GM18505 (cell line): Measurements from ENCODE around the gene AZGP1.
"Not testable (repeated sequence)": the region's sequence is repeated elsewhere in the genome, so short reads cannot be mapped to it uniquely, and the experiment has no call there.

Source experiments
- ATAC-seq: cut with Tn5 transposase; IDR thresholded peaks from one replicate; pipeline ENCODE4 v1.9.1; 2021; ENCODE audit not compliant: unreplicated experiment
- POLR2A ChIP-seq: IDR thresholded peaks from 4 replicates; pipeline ENCODE4 v1.6.1; 2011; ENCODE audit warnings: borderline replicate concordance; ENCODE audit not compliant: insufficient read depth, insufficient read length; ENCODE audit errors: extremely low read depth

AZGP1 gene

DNA sequence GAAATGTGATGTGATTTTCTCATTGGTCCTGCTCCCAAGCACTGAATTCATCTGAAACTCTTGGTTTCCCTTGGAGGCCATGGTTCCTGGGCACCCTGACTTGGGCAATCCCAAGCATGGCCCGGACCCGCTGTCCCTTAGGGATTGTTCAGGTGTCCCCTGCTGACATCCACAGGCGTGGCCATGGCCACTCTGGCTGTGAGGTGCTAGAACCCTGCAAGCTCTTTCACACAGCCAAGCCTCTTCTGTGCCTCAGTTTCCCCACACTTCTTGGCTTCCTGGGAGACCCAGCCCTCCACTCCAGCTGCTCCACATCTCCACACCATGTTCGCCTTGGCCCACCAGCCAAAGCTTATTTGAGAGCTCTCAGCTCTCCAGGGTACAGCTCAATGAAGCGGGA lies 12.0 kb upstream of the AZGP1 start:
- ATAC-seq, result no peak
- no peak for TF ChIP-seq POLR2A

DNA sequence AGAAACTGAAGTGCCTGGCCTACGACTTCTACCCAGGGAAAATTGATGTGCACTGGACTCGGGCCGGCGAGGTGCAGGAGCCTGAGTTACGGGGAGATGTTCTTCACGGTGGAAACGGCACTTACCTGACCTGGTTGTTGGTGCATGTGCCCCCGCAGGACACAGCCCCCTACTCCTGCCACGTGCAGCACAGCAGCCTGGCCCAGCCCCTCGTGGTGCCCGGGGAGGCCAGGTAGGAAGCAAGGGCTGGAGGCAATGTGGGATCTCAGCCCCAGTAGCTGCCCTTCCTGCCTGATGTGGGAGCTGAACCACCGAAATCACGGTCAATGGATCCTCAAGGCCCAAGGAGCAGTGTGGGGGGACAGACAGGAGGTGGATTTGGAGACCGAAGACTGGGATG lies 11.5 kb upstream of the AZGP1 start:
- not testable (repeated sequence) for ATAC-seq

DNA sequence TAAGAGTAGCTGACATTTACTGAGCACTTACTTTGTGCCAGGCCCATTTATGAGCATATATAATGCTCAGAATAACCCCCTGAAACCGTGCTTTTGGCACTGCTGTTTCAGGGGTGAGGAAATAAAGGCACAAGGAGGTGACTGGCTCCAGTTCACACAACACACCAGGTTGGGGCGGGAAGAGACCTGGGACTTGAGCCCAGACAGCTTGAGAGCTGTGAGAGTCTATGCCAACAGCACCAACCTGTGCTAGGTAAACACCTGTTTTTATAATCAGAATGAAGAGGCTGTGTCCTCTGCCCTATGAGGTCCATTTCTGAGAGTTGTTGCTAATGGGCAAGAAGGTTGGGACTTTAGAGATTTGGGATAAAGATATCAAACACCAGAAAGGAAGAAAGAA lies 8.8 kb upstream of the AZGP1 start:
- ATAC-seq, result no peak

GRCh38 chr7:99981066-99981465 lies 5.2 kb upstream of the AZGP1 start:
- ATAC-seq, result not testable (repeated sequence)

More for the DNA sequence above, 8.8 kb upstream of the AZGP1 start:
- no peak for TF ChIP-seq POLR2A

DNA sequence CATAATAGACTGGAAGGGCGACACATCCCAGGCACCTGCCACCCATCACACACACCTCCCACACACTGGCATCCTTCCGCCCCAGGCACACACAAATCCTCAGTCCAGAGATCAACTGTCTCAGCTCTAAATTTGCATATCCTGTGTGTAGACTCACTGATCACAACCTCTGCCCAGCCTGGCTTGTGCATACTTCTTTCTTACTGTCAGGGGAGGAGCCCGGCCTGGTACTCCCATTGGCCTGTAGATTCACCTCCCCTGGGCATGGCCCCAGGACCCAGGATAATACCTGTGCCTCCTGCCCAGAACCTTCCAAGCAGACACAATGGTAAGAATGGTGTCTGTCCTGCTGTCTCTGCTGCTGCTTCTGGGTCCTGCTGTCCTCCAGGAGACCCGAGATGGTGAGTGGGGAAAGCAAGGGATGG lies 4.6 kb upstream of the AZGP1 start:
- ATAC-seq, result not testable (repeated sequence)

DNA sequence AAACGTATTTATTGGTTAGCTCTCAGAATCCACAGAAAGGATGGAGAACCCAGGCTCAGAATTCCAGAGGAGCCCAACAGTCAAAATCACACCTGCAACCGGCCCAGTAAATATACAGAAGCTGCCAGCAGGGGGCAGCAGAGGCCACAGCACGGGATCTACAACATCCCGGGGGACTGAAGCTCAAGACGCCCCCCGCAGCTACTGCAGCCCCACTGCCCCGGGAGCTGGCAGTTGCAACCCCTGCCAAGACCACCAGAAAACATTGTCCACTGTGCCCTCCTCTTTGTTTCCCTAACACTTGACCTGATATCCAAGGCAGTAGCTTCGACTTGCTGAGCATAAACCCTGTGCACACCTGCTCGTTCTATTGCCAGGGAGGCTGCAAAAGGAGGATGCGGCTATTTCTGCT lies 4.0 kb upstream of the AZGP1 start:
- ATAC-seq, result not testable (repeated sequence)

DNA sequence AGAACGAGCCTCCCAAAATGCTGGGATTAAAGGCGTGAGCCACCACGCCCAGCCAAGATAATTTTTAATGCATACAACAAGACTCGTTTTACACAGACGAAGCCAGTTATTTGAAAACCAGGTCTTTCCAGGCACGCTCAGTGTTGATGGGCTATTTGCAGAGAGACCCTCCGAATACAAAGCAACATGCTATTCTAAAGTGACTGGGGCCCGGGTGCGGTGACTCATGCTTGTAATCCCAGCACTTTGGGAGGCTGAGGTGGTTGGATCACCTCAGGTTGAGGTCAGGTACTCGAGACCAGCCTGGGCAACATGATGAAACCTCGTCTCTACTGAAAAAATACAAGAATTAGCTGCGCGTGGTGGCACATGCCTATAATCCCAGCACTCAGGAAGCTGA lies 795 bp upstream of the AZGP1 start:
- TF ChIP-seq POLR2A, result no peak
- ATAC-seq, result no peak

GRCh38 chr7:99974681-99975080 lies 1.1 kb downstream of the AZGP1 start:
- no peak for ATAC-seq

DNA sequence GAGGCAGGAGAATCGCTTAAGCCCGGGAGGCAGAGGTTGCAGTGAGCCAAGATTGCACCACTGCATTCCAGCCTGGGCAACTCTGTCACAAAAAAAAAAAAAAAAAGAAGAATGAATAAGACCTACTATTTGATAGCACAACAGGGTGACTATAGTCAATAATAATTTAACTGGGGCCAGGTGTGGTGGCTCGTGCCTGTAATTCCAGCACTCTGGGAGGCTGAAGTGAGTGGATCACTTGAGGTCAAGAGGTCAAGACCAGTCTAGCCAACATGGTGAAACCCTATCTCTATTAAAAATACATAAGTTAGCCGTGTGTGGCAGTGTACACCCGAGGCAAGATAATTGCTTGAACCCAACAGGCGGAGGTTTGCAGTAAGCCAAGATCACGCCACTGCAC lies 2.0 kb downstream of the AZGP1 start:
- ATAC-seq, result not testable (repeated sequence)

More at GRCh38 chr7:99974681-99975080, 1.1 kb downstream of the AZGP1 start:
- no peak for TF ChIP-seq POLR2A

DNA sequence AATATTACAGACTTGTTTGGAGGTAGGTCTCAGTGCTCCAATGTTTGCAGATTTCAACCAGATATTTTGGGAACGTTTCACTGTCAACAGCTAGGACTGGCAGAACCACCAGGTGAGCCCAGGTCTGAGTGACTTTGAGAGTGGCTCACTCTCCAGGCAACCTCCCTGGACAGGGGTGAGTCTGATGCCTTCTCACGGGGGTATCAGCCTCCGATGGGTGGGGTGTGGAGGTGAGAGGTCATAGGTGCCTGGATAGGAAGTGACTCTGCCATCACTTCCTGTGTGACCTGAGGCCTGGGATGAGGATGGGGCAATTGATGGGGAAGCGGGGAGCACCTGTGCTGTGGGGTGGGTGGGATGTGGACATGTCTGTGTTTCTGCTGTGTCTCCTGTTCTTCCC lies 4.6 kb downstream of the AZGP1 start:
- ATAC-seq, result no peak

DNA sequence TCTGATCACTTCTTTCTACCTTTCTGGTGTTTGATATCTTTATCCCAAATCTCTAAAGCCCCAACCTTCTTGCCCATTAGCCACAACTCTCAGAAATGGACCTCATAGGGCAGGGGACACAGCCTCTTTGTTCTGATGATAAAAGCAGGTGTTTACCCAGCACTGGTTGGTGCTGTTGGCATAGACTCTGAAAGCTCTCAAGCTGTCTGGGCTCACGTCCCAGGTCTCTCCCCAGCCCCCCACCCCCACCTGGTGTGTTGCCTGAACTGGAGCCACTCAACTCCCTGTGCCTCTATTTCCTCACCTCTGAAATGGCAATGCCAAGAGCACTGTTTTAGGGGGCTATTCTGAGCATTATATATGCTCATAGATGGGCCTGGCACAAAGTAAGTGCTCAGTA lies 6.0 kb downstream of the AZGP1 start:
- ATAC-seq, result not testable (repeated sequence)

More for the DNA sequence above, 4.6 kb downstream of the AZGP1 start:
- TF ChIP-seq POLR2A, result no peak

GRCh38 chr7:99969298-99969697 lies 6.5 kb downstream of the AZGP1 start:
- ATAC-seq, result no peak
- no peak for TF ChIP-seq POLR2A

- no peak for ATAC-seq
- no peak for TF ChIP-seq POLR2A
Observed at GRCh38 chr7:99958564-99959227, 17.1 kb downstream of the AZGP1 start.

DNA sequence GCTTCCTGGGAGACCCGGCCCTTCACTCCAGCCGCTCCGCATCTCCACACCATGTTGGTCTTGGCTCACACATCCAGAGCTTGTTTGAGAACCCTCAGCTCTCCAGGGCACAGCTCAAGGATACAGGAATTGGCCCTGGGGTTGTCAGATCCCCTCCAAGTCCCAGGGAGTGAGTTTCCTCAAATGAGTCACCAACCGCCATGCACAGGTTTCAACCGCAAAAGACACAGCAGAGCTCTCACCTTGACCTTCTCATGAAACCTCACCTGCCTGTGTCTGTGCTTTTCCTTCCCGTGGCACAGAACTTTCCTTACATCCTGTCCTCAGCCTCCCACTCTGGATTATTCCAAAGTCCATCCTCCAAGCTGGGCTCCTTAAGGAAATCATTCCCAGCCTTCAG lies 20.6 kb downstream of the AZGP1 start:
- no peak for TF ChIP-seq POLR2A
- ATAC-seq, result no peak

DNA sequence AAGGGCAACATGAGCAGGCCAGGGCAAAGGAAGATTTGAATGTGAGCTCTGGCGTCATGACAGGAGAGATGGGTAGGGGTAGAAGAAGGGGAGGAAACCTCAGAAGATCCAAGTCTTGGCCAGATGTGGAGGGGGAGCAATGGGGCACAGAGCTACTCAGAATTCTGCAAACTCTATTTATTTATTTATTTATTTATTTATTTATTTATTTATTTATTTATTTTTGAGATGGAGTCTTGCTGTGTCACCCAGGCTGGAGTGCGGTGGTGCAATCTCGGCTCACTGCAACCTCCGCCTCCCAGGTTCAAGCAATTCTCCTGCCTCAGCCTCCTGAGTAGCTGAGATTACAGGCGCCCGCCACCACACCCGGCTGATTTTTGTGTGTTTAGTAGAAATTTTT lies 21.2 kb downstream of the AZGP1 start:
- not testable (repeated sequence) for ATAC-seq

- no peak for ATAC-seq
- no peak for TF ChIP-seq POLR2A
Observed at GRCh38 chr7:99953649-99954048, 22.2 kb downstream of the AZGP1 start.

DNA sequence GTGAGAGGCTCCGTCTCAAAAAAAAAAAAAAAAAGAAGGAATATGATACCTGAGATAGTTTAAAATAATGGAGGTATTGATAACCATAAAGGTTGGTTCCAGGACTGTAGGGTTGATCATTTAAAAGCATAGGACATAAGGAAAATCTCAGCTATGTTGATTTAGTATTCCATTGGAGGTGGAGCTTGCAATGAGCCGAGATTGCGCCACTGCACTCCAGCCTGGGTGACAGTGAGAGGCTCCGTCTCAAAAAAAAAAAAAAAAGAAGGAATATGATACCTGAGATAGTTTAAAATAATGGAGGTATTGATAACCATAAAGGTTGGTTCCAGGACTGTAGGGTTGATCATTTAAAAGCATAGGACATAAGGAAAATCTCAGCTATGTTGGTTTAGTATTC lies 23.2 kb downstream of the AZGP1 start:
- ATAC-seq, result not testable (repeated sequence)

DNA sequence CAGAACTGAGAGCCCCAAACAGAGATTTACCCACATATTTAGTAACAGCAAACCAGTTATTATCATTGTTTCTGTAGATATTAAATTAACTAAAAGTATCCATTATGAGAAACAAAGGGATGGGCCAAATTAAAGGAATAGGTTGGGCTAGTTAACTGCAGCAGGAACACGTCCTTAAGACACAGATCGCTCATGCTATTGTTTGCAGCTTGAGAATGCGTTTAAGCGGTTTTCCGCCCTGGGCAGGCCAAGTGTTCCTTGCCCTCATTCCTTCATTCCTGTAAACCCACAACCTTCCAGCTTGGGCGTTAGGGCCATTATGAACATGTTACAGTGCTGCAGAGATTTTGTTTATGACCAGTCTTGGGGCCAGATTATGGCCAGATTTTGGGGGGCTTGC lies 25.0 kb downstream of the AZGP1 start:
- ATAC-seq, result not testable (repeated sequence)
